D721Med (cell line): ENCODE measurements around the gene ERC1.

Experiments used
- DNase-seq: peaks from one replicate; pipeline ENCODE4 v3.0.0; 2011; ENCODE audit warnings: low spot score; ENCODE audit not compliant: insufficient read length
- FAIRE-seq: peaks from 2 replicates; lab custom pipeline; 2011; peaks lifted over from hg19 to GRCh38; lab: Jason Lieb, UNC
- CTCF ChIP-seq: IDR thresholded peaks from 2 replicates; pipeline ENCODE4 v1.5.1; 2012; ENCODE audit warnings: mild to moderate bottlenecking, control low read depth; ENCODE audit not compliant: insufficient read depth; ENCODE audit errors: missing control alignments

The ERC1 gene

GRCh38 chr12:990661-991349, at the start of gene ERC1:
Gene ERC1 (plus strand): TSS chr12:991223. CDS start chr12:1027904, 36,681 bp downstream.
- peak; percentile 76 for DNase-seq
- FAIRE-seq = no peak
- no peak for TF ChIP-seq CTCF

GRCh38 chr12:943051-943450, 48.0 kb upstream of the ERC1 start:
- DNase-seq (no peak), FAIRE-seq (no peak)
- TF ChIP-seq CTCF = no peak

GRCh38 chr12:944211-944610, 46.8 kb upstream of the ERC1 start:
- DNase-seq (no peak), FAIRE-seq (no peak)
- TF ChIP-seq CTCF = no peak

GRCh38 chr12:946212-946611, 44.8 kb upstream of the ERC1 start:
- no peak for TF ChIP-seq CTCF
- DNase-seq (no peak), FAIRE-seq (no peak)

GRCh38 chr12:946631-947030, 44.4 kb upstream of the ERC1 start:
- no peak for TF ChIP-seq CTCF
- no peak for FAIRE-seq
- DNase-seq = no peak

- no peak for TF ChIP-seq CTCF
- DNase-seq (no peak), FAIRE-seq (no peak)
Observed at GRCh38 chr12:948238-948637, 42.8 kb upstream of the ERC1 start.

- no peak for FAIRE-seq
- DNase-seq = peak; percentile 35
- peak; percentile 88 for TF ChIP-seq CTCF
Observed at GRCh38 chr12:949453-950191, 41.4 kb upstream of the ERC1 start, which contains the start of gene RAD52. Gene RAD52 (minus strand): TSS chr12:949694. CDS start chr12:933058, 16,636 bp downstream.
